Fibroblast of villous mesenchyme (primary cell): ENCODE data around the gene STAB1. TPM values are rescaled to one million over a fixed set of nuclear protein-coding genes. Genes with fewer than 3 reads are reported as not detected.

Source experiments
- DNase-seq: peaks from one replicate; pipeline ENCODE4 v3.0.0-alpha.2; 2010; ENCODE audit warnings: low read depth
- H3K4me3 ChIP-seq: 2 replicates; pipeline ENCODE4 v1.5.1; 2011; ENCODE audit warnings: low read depth, mild to moderate bottlenecking, low read length
- CTCF ChIP-seq: IDR thresholded peaks from 2 replicates; pipeline ENCODE4 v1.5.1; 2012; ENCODE audit warnings: low read depth, mild to moderate bottlenecking, low read length; ENCODE audit not compliant: insufficient read depth
- total RNA-seq: library from RNA; depleted of rRNA; stranded (reverse); fragments of >200 nt; gene quantifications from 2 replicates; pipeline ENCODE4 v1.2.3, GENCODE V29; 2012

STAB1 gene
- total RNA-seq, 1 donor, result 0.43 TPM

- peak; percentile 50 for TF ChIP-seq CTCF
- H3K4me3 ChIP-seq, result no peak overlapping the region
- DNase-seq, result peak; percentile 30
These were observed 13.2 kb upstream of the STAB1 start for GRCh38 chr3:52481819-52482521.

- no peak for TF ChIP-seq CTCF
- no peak overlapping the region for H3K4me3 ChIP-seq
- DNase-seq, result no peak
These were observed 12.1 kb upstream of the STAB1 start for GRCh38 chr3:52483081-52483480.

- TF ChIP-seq CTCF, result no peak
- DNase-seq, result peak; percentile 87
- no peak overlapping the region for H3K4me3 ChIP-seq
These were observed 11.4 kb upstream of the STAB1 start for GRCh38 chr3:52483577-52484381.

- H3K4me3 ChIP-seq, result no peak overlapping the region
- DNase-seq, result no peak
- TF ChIP-seq CTCF, result no peak
These were observed 10.3 kb upstream of the STAB1 start for GRCh38 chr3:52484680-52485461.

GRCh38 chr3:52487050-52487787, 7.9 kb upstream of the STAB1 start:
- DNase-seq, result no peak
- H3K4me3 ChIP-seq, result no peak overlapping the region
- TF ChIP-seq CTCF, result no peak
